T-helper 2 cell (primary cell): ENCODE data around the gene PERP.
"Not testable (repeated sequence)": the region's sequence is repeated elsewhere in the genome, so short reads cannot be mapped to it uniquely, and the experiment has no call there.

Source experiments
- DNase-seq, 5 experiments: peaks; one replicate each; pipeline versions ENCODE4 v3.0.0 to v3.0.0-alpha.2; 2012 to 2022
- total RNA-seq, 2 donors: gene quantifications; one replicate each; lab custom pipeline; 2026; lab: John Stamatoyannopoulos, UW

Gene PERP
- total RNA-seq = 4.4 to 9.5 reads per million in 2 donors

DNA sequence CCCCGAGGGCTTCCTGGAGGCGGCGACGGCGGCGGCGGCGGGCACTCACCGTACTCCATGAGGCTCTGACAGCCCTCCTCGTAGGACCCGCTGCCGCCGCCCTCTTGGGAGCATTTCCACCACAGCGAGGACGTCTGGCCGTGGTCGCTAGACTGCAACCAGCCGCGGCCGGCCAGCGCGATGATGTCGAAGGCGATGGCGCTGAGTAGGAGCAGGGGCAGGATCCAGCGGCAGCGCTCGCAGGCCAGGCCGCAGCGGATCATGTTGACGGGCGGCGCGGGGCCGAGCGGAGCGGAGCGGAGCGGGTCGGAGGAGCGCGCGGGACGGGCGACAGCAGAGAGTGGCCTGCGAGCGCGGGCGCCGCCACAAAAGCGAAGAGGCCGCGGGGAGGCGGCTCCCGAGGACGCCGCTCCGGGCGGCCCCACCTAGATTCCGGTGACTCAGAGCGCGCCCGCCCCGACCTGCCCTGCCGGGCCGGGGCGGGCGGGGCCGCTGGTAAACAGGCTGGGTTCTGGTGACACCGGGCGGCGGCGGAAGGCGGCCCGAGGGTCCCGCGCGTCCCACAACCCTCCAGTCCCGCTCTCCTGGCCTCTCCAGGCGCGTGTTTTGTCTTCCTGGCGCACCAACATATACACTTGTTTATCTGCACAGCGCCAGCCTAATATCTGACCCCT lies at the start of gene PERP:
Gene PERP (minus strand): TSS at position 342 of the 674 bp plus-strand sequence. CDS start 79 bp downstream, at position 263.
- DNase-seq = peak; percentile 38 to 69 (median 54)

DNA sequence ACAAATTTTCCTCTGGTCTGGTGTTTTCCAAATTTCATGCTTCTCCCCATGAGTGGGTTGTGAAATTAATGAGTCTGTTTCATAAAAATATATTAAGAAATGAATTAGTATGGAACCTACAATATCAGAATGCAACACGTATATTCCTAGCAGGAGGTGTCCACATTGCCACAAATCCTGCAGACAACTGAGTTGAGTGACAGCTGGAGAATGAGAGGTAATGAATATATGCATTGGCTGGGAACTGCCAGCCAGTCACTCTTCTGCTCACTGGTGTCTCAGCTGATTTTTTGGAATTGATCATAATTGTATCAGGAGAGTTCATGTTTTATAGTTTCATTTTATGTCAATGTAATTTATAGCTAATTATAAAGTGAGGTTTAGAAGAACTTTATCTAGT lies 48.2 kb upstream of the PERP start:
- no peak for DNase-seq

DNA sequence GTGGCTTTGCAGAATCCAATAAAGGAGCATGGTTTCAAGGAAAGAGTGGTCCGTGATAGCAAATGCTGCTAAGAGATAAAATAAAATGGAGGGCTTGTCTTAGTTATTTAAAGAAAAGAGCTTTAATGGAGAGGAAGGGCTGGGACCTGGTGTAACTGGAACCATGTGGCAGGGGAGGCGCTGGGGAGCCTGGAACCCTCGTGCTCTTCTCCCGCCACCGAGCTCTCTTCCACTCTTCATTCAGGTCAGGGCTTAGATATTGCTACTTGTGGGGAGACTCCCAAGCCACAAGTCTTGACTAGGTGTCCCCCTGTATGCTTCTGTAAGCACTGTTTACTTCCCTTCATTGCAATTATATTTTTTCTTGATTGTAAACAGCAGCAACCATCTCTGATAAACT lies 39.3 kb upstream of the PERP start:
- no peak for DNase-seq

DNA sequence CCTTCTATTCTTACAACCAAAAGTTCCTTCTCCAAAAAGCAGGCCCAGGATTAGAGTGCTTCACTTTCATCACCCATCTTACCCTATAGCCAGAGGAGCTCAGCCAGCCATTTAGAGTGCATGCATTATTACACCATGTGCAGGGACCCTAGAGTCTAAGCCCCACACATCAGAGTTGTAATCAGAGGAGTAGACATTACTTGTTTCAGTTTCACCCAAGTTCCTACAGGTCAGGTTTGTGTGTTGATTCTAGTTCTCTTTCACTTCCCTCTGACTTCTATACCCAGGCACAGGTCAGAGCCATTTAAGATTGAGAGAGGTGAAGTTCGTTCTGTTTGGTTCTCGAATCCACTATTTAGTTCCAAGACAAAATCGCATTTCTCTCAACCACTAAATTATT lies 38.2 kb upstream of the PERP start:
- no peak for DNase-seq

DNA sequence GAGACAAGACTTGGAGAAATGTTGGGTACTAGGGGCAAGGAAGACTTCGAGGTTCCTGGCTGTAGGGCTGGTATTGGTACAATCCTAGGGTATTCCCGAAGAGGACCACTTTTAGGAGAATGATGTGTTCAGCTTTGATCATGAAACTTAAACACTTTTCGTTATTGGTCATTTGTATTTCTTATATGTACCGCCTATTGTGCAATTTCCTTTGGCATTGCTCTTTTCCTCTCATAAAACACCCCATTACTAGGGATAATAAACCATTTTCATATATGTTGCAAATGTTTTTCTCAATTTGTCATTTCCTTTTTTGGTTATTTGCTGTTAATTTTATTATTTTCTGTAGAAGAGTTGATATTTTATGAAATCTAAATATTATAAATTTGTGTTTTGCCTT lies 35.6 kb upstream of the PERP start:
- no peak for DNase-seq

DNA sequence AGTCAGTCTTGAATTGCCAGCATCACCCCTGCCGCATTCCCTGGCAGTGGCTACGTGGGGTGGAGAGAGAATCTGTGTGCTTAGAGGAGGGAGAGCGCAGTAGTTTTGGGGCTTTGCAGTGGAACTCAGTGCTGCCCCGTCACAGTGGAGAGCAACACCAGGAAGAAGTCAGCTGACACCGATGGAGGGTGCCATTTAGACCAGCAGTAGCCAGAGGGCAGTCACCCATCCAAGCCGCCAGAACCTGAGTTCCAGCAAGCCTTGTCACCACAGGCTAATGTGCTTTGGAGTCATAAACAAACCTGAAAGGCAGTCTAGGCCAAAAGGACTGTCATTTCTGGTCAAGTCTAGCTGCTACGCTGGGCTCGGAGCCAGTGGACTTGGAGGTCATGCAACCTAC lies 22.0 kb upstream of the PERP start:
- no peak for DNase-seq

DNA sequence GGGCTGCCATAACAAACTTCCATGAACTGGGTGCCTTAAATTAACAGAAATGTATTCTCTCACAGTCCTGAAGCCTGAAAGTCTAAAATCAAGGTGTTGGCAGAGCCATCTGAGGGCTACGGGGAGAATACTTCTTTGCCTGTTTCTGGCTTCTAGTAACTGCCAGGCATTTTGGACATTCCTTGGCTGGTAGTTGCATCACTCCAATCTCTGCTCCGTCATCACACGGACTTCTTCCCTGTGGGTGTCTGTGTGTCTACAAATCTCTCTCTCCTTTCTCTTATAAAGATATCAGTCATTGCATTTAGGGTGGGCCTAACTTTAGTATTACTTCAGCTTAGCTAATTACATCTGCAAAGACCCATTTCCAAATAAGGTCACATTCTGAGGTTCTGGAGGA lies 20.9 kb upstream of the PERP start:
- DNase-seq = no peak

DNA sequence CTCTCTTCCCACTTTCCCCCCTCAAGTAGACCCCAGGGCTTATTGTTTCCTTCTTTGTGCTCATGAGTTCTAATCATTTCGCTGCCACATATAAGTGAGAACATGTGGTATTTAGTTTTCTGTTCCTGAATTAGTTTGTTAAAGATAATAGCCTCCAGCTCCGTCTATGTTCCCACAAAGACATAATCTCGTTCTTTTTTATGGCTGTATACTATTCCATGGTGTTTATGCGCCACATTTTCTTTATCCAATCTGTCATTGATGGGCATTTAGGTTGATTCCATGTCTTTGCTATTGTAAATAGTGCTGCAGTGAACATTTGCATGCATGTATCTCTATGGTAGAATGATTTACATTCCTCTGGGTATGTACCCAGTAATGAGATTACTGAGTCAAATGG lies 16.9 kb upstream of the PERP start:
- DNase-seq = no peak

DNA sequence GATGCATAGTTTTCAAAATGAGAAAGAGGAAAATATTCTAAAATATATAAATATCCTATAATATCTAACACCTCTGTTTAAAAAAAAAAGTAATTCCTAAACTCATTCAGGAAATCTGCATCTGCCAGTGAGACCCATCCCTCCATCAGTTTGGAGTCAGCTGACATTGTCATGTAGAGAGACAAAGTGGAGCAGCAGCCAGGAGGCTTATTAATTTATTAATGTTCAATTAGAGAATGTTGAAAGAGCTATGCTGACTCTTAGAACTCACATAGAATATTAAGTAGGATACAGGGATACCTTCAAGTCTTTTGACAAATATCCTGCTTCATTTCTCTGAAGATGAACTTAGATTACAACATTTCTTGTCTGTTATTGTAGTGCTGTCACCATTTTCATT lies 12.8 kb upstream of the PERP start:
- DNase-seq = no peak

DNA sequence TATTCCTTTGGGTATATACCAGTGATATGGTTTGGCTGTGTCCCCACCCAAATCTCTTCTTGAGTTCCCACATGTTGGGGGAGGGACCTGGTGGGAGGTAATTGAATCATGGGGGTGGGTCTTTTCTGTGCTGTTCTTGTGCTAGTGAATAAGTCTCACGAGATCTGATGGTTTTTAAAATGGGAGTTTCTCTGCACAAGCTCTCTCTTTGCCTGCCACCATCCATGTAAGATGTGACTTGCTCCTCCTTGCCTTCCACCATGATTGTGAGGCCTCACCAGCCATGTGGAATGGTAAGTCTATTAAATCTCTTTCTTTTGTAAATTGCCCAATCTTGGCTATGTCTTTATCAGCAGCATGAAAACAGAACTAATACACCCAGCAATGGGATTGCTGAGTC lies 12.0 kb upstream of the PERP start:
- DNase-seq = not testable (repeated sequence)

DNA sequence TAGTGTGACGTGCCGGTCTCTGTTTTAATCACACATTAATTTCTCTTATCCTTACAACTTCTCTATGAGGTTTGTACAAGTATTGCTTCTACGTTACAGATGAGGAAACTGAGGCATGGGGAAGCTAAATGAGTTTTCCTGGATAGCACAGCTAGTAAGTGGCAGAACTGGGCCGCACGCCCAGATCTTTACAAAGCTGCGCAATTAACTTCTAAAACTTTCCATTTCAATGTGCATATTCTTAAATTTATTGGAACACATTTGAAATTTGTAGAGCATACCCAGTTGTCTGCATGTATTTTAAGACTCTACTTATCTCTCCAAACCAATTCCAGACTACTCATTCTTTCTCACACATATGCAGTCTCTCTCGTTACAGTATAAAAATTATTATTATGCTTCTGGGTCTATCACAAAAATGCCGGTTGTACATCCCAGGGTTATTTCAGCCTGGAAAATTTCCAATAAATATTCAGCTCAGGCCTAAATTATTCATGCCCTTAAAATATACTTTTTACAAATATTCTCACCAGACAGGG lies 10.2 kb upstream of the PERP start:
- no peak for DNase-seq

DNA sequence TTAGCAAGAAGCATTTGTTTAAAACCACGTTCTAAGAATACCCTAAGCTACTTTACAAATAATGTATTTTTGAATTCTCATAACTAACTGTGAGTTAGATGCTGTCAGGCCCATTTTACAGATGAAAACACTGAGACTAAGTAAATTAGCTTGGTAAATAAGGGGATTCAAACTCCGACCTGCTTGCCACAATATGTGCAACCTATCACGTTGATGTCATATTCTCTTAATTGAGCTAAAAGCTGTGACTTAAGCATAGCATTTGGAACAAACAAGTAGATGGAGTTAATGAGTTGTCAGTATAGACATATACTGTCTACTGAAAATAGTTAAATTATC lies 9.4 kb upstream of the PERP start:
- no peak for DNase-seq

DNA sequence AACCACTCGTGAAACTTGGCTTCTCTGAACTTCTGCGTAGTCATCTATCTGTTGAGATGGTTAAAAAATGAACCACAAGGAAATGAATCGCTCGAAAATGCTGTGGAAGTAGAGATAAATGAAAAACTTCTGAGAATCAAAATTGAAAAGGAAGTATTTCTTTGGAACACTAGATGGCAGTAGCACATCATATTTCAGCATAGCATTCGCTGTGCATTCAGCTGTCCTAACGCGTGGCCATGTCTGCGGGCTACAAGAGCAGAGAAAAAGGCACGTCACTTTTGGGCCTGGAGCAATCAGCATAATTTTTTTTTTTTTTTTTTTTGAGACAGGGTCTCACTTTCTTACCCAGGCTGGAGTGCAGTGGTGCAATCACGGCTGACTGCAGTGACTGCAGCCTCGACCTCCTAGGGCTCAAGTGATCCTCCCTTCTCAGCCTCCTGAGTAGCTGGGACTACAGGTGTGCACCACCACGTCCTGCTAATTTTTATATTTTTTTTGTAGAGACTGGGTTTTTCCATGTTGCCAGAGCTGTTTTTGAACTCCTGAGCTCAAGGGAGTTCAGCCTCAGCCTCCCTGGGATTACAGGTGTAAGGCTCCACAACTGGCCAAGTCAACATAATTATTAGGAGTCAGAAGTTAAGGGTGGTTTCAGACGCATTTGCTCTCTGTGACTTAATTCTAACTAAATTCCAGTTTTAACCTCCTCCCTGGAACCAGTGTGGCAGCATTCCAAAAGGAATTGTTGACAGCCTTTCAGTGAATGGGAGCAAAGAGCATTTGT lies 8.8 kb upstream of the PERP start:
- DNase-seq = peak in 3 of 5 experiments; percentile 12 to 76 (median 28)

DNA sequence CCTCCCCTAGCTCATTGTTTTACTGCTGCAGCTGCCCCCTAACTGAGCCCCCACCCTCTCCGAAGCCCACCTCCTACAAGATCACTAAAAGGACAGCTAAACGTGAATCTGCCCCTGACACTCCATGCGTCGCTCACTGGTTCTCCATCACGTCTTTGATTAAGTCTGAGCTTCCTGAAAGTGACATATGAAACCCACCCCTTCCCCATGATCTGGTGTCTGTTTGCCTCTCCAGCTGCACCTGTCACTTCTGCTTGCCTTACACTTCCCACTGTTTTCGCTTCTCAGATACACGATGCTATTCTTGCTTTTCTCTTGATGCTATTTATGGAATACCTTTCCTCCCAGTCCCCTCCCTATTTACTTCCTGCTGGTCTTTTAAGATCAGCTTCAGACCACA lies 8.0 kb upstream of the PERP start:
- DNase-seq = no peak

DNA sequence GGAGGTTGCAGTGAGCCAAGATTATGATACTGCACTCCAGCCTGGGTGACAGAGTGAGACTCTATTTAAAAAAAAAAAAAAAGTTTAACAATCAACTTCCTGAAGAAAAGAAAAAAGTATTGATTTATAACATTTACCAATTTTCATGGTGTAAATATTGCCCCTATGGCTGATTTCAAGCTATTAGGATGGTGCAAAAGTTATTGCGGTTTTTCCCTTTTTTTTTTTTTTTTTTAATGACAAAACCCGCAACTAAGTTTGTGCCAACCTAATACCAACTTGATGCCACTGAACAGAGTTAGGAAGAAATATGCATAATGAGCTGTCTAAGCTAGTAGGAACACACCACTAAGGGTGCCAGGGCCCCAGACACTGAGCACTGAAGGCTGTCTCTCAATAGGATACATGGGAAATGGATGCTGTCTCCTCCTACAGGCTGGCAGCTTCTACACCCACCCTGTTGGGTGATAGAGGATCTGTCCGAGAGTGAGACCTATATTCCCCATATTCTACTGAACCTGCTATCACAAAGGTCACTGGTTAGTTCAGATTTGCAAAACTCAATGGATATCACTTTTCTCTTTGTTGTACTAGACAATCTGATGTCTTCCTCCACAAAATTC lies 6.5 kb upstream of the PERP start:
- DNase-seq = no peak

DNA sequence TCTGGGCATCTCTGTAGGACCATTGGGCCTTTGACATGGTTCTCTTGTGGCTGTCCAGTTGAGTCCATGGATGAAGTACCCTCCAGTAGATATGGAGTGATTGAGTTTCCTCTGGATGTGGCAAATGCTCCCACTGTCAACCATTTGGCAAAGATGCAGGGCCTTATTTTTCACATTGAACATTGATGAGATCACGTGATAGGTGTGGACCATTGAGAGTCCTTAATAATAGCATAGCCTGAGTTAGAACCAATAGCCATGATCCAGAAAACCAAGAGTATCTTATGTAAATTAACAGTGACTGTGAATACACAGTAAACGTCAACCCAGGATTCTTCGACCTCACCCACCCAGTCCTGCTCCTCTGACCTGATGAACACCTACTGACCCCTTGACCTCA lies 3.0 kb upstream of the PERP start:
- DNase-seq = no peak

DNA sequence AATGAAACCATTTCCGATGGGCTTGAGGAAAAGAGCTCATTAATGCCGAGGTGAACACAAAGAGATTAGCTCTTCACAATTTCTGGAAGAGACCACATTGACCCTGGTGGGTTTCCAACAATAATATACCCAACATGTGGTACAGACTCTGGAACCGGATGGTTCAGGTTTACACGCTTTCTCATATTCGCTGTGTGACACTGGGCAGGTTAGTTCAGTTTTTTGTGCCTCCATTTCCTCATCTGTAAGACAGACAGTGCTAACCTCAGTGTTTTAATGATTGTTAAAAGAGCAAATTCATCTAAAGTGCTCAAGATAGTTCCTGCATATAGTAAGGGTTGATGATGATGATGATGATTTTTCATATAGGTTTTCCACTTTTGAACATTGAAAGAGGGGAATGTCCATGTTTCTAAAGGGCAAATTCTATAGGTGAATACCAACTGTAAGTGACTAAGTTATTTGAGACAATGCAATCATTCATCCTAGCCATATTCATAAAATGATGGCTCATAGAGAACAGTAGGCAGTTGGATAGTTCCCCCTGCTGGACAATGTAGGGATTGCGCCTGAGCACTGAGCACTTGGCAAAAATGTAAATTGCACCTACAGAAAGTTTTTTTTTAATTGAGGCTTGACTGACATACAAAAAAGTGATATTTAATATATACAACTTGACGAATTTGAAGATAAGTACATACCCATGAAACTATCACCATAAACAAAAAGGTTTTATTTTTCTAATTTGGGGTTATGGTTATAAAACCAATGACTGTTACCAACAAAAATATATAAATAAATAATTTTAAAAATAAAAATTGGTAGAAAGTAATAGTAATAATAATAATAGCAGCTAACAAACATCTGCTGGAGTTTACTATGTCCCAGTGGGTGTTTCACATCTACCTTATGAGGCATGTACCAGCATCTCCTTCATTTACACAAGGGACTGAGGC lies 2.1 kb upstream of the PERP start:
- peak; percentile 31 to 75 (median 60) for DNase-seq

DNA sequence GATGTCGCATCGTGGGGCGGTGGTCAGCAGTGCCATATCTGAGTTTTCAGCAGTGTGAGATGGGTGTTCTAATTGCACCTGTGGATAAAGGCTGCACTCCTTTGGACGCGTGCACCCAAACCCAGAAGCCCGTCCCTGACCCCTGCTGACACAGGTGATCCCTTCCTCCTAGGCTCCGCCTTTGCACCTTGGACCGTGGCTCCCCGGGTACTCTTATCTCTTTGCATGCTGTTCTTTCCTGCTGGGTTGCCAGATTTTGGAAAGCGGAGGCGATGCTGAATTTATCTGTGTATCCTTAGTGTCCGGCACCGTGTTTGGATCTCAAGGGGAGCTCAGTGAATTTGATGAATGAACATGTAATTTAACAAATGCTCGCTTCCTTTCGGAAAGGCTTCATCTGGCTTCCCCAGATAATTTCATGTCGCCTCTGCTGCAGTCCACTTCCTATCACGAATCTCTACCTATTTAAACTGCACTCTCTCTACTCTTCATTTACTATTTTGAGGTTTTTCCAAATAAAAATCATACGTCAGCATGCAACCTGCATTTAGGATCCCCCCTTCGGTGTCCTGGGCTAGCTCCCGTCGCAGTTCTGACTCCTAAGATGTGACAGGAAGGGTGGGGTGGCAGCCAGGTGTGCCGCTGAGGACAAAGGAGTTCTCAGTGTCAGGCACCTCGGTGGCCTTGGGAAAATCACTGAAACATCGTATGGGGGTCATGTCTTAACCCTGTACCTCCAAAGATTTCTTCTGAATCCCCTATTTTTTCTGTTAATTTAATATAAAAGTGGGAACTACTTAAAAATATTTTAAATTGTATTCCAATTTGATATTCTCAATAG lies 753 bp upstream of the PERP start:
- DNase-seq = no peak

DNA sequence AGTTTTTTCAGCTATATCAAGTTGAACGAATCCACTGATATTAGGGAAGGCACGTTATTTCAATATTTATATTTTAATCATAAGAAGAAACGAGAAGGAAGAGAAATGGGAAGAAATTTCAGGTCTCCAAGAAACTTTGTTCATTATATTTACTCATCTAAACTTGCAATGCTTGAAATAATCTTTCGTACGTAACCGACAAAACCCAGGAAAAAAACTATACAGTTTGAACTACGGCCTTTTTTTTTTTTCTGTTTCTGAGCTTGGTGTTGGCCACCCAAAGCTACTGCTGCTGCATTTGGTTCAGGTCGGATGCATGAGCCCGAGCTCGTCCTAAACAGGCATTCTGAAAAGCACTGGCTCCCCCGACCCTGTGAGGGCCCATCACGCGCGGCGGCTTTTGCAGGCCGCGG lies 548 bp downstream of the PERP start:
- no peak for DNase-seq

DNA sequence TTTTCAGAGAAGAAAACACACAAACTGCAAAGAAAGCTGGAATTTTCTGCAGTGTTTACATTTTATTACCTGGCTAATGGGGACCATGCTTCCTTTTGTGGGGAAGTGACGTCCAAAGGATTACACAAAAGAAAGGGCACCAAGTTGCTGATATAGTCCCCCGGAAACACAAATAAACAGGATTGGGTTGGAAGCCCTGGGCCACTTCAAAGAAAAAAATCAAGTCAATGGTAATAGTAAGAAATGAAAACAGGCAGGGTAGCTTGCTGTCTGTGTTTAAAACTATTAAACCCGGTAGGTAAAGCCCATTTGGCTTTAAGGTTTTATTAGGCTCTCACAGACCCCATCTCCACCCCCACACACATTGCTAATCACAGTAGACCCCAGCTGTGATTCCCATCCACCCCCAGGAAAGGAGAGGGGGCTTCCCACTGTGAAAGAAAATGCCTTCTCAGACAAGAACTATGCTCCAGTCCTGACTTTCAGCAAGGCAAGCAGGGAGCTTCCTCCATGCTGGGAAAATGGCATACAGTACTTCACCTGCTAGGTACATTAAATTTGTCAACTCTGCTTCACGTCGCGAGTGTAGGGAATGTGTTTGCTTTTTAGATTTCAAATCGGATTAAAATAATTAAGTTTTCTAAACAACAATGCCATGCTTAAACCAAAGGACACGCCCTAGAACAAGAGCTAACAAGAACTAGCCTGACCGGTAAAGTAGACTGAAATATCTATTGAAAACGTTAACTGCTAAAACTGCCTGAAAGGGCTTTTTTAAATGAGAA lies 1.1 kb downstream of the PERP start:
- DNase-seq = no peak

DNA sequence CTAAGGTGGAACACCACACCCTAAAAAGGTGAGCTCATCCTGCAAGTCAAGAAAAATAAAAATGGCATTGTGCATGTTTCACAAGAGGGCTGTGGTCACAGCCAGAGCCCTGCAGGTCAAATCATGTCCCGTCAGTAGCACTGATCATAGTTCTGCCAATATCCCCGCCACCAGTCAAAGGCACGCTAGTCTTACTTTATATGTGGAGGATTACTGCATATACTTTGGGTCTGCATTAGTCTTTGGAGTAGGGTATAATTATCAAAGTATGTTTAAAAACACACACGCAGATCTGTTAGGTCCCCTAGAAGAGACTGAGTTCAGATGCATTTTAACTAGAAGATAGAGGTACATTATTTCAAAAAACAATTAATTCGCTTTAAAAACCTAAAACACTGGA lies 1.8 kb downstream of the PERP start:
- no peak for DNase-seq
